Neural cell (in vitro differentiated cells): ENCODE data around the gene MCAT.

Experiments
- EP300 ChIP-seq: fragments of 450-650 bp; conservative IDR thresholded peaks from 2 replicates; pipeline ENCODE4 v1.6.1; 2014; ENCODE audit warnings: antibody characterized with exemption, mild to moderate bottlenecking, moderate library complexity; ENCODE audit not compliant: poor library complexity, severe bottlenecking
- TF ChIP-seq, protein P1 (sequence below): fragments of 450-650 bp; IDR thresholded peaks from 2 replicates; pipeline ENCODE4 v1.5.1; 2014; ENCODE audit warnings: antibody characterized with exemption, mild to moderate bottlenecking, moderate library complexity; ENCODE audit not compliant: poor library complexity, severe bottlenecking

GRCh38 chr22:43188829-43189545, 45.8 kb upstream of the MCAT start:
- TF ChIP-seq, protein P1, sequence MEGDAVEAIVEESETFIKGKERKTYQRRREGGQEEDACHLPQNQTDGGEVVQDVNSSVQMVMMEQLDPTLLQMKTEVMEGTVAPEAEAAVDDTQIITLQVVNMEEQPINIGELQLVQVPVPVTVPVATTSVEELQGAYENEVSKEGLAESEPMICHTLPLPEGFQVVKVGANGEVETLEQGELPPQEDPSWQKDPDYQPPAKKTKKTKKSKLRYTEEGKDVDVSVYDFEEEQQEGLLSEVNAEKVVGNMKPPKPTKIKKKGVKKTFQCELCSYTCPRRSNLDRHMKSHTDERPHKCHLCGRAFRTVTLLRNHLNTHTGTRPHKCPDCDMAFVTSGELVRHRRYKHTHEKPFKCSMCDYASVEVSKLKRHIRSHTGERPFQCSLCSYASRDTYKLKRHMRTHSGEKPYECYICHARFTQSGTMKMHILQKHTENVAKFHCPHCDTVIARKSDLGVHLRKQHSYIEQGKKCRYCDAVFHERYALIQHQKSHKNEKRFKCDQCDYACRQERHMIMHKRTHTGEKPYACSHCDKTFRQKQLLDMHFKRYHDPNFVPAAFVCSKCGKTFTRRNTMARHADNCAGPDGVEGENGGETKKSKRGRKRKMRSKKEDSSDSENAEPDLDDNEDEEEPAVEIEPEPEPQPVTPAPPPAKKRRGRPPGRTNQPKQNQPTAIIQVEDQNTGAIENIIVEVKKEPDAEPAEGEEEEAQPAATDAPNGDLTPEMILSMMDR = no peak
- TF ChIP-seq EP300 = no peak
